ENCODE data around the gene TSPAN4.

Gene TSPAN4

GRCh38 chr11:837189-837989 is 5.3 kb upstream of the TSPAN4 start:
- DNase-seq = no peak

DNA sequence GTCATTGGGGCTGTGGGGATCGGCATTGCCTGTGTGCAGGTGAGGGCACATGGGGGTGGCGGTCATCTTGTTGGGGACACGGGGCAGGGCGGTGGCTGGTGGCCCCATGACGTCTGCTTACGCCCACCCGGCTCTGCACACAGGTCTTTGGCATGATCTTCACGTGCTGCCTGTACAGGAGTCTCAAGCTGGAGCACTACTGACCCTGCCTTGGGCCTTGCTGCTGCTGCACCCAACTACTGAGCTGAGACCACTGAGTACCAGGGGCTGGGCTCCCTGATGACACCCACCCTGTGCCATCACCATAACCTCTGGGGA is 4.7 kb upstream of the TSPAN4 start:
- no peak for DNase-seq

GRCh38 chr11:838441-839279 is 4.0 kb upstream of the TSPAN4 start:
- DNase-seq = no peak

GRCh38 chr11:839280-839623 is 3.4 kb upstream of the TSPAN4 start:
- no peak for DNase-seq

DNA sequence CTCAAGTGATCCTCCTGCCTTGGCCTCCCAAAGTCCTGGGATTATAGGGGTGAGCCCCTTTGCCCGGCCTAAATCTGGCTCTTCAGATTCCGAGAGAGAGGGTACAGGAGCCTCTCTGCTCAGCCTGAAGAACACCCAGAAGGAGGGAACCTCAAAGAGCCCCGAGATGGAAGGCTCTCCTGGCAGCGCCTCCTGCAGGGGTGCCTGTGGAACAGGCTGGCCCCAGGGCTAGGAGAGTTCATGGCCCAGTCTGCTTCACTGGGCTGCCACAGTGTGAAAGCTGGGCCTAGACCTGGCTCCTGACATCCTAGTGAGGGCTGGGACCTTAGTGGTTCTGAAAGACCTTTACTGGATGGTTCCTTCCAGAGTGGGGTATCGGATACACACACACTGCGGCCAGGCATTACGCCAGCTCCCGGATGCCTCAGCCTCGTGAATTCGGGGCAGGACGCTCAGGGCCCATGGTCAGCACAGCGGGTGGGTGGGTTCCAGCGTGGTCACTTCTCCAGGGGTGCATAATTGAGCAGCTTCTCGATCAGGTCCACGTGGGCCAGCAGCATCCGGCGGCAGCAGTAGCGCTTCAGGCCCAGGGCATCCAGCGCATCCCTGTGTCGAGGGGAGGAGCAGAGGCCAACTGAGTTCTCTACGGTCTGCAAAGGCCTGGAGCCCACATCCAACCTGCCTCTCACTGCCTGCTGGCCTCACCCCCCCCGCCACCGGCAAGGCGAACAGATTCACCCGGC is 2.6 kb upstream of the TSPAN4 start:
- no peak for DNase-seq

- DNase-seq = no peak
Measured at GRCh38 chr11:841981-842369, 677 bp upstream of the TSPAN4 start.

DNA sequence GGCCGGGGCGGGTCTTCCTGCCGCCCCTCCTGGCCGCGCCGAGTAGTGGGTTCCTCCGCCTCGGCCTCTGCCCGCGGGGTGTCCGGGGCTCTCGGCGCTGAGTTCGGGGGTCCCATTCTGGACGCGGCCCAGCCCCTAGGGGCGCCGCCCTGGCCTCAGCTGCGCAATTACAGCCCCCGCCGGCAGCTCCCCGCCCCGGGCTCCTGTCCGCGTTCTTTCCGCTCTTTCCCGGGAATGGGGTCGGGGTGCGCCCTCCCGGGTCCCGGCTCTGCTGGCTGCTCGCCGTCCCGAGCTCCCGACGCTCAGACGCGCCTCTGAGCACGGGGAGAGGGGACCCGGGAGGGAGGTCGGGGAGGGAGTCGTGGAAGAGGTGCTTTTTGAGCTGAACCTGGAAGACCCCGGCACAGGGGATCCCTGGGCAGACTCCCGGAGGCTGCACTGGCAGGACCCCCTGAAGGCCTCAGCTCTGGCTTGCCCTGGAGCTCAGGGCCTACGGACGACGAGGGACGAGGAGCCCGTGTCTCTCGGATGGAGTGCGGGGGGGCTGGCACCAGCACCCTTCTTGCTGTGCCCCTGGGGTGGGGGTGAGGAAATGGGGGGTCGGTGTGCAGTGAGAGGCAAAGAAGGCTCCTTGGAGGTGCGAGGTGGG is 558 bp downstream of the TSPAN4 start:
- no peak for DNase-seq

DNA sequence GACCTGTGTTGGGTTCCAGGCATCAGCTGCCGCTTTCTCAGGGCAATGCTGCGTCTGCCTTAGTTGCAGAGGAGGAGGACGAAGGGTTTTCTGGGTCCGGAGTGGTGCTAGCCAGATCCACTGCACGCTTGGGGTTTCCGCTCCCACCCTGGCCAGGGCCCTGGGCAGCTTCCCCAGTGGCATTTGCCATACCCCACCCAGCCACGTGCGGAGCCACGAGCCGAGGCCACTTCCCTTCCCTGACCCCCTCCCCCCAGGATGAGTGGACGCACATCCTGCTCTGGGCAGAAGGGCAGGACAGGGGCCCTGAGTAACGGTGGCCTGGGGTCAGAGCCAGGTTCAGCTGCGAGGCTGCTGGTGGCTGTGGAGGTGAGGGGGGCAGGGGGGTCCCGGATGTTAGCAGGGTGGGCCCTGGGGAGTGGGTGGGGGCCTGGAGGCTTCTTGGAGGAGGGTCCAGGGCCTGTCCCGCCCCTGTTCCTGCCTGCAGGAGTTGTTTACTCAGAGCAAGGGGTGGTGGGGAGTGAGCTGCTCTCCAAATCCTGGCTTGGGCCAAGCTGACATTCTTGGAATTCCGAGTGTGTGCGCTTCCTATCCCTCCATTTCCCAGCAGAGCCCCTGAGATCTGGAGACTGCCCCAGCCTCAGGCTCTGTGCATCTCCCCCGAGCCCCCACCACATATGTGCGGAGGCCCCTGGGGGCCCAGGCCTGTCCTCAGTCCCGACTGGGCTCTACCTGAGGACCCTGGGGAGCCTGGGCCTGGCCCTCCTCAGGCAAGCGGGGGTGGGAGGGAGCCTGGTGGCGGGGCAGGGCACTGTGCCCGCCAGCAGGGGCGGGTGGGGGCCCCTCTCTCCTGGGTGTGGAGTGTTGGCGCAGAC is 1.4 kb downstream of the TSPAN4 start:
- no peak for DNase-seq

- DNase-seq = peak; percentile 25
Measured at GRCh38 chr11:844693-845644, 2.3 kb downstream of the TSPAN4 start.

DNA sequence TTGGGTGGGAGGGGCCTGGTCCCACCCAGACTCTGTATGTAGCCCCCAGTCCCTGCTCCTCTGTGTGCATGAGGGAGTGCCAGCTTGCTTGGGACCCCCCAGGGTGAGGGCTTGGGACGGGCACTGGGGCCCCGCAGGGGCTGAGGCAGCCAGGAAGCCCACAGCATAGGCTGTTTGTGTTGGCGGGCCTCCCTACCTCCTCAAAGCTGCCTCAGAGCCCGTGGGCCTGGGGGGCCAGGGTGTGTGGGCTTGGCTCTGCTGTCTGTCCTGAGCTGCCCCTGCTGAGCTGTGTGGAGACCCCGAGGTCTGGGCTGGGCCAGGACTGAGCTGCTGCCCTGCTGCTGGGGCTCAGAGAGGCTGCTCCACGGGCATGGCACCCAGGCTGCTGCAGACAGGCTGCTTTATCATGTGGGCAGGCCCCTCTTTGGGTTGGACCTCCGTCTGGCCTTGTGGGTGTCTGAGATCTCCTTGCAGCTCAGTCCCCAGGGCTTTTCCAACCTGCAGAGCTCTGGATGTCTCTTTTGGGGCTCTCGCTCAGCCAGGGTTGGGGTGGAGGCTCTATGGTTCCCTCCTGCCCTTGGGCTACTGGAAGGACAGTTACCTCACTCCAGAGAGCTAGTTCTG is 3.3 kb downstream of the TSPAN4 start:
- DNase-seq = no peak

- no peak for DNase-seq
Measured at GRCh38 chr11:846496-847098, 3.9 kb downstream of the TSPAN4 start.

GRCh38 chr11:847876-848275 is 5.2 kb downstream of the TSPAN4 start:
- DNase-seq = no peak

GRCh38 chr11:848380-848931 is 5.8 kb downstream of the TSPAN4 start:
- DNase-seq = peak; percentile 48

- peak; percentile 14 for DNase-seq
Measured at GRCh38 chr11:849104-849824, 6.6 kb downstream of the TSPAN4 start.

- no peak for DNase-seq
Measured at GRCh38 chr11:849951-850774, 7.5 kb downstream of the TSPAN4 start.

DNA sequence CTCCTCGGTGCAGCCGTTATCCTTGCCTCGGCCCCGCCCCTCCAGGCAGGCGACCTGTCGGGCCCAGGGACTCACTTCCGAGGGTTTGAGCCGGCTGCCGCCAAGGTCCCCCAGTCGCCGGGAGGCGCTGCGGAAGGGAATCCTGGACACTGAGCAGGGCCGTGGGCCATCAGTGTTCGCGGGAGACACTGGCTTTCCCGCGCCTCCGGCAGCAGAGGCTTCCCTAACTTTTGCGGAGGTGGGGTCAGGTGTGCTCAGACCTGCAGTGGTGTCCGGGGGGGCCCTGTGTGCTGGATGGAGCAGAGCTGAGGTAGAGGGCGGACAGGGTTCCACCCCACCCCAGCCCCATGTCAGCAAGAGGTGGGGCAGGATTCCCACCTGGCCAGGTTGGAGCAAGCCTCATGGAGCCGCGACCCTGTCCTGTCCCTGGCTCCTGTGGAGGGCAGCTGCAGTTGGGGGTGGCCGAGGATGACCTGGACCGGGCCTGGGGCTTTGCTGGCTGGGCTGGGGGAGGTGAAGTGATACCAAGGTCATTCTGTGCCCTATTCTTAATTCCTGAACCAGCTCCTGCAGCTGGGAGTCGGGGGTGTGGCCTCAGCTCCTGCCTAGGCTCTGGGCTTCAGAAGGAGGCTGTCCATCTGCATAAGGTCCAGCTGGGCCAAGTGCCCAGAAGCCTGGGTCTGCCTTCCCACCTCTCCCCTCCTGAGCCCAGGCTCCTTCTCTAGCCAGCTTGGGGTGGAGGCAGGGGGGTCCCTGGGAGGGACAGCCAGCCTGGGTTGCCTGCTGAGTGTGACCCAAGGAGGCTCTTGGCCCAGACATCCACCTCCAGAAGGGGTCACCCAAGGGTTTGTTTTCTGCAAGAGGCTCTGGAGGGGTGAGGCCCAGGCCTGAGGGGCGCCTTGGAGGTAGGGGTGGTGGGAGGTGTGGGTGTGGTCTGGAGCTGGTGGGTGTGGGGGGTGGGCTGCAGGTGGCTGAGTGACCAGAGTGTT is 8.4 kb downstream of the TSPAN4 start:
- no peak for DNase-seq

DNA sequence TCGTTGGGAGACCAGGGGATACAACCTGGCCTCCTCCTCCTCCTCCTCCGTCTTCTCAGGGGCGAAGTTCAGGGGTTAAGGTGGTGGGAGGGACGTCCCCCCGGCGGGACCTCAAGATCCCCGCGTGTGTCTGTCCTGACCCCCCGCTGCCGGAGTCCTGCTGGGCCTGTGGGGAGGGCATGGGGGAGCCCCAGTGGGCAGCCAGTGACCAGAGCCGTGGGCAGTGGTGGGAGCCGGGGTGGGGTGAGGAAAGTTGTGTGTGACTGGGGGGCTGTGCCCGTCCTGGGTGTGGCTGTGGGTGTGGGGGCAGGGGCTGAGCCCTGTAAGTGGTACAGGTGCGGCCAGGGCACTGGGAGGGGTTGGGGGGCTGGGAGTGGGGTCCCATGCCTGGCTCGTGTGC is 10.1 kb downstream of the TSPAN4 start:
- no peak for DNase-seq

All from effector CD8-positive, alpha-beta T cell (primary cell).